Measurements from ENCODE around the gene CADPS2.
"Not testable (repeated sequence)": the region's sequence is repeated elsewhere in the genome, so short reads cannot be mapped to it uniquely, and the experiment has no call there.

Gene CADPS2

DNA sequence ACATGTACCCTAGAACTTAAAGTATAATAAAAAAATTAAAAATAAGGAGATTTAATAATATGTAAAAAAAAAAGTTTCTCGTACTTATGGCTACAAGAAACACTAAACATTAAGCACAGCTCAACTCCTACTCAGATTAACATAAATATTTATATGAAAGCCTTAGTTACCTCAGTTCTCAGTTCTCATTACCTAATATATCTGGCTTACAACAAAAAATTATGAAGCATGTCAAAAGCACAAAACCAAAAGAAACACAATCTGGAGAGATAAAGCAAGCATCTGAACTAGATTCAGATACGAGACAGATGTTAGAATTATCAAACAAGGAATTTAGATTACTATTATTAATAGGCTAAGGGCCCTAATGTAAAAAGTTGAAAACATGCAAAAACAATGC is 227.4 kb downstream of the CADPS2 start:
- no peak for DNase-seq

DNA sequence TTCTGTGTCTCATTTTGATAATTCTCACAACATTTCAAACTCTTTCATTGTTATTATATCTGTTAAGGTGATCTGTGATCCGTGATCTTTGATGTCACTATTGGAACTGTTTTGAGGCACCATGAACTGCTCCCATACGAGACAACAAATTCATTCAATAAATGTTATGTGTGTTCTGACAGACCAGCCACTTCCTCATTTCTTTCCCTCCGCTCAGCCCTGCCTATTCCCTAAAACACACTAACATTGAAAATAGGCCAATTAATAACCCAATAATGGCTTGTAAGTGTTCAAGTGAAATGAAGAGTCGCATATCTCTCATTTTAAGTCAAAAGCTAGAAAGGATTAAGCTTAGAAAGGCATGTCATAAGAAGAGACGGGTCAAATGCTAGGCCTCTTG is 232.6 kb downstream of the CADPS2 start:
- DNase-seq: no peak

DNA sequence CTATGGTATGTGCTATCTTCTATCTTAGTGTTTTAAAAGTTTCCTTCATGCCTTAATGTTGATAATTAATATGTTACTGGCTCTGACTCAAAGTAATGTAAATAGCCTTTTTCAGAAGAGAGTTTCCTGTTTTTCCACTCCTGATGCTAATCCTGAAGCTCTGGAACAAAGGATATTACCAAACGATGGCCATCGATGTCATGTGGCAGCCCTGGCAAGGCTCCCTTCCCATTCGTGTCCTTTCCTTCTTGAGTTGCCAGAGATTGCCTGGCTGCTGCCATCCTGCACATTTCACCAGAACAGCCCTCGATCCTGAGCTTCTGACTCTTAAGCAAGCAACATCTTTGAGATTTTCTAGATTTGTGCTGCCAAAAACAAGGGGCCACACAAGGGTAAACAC is 233.4 kb downstream of the CADPS2 start:
- no peak for DNase-seq

DNA sequence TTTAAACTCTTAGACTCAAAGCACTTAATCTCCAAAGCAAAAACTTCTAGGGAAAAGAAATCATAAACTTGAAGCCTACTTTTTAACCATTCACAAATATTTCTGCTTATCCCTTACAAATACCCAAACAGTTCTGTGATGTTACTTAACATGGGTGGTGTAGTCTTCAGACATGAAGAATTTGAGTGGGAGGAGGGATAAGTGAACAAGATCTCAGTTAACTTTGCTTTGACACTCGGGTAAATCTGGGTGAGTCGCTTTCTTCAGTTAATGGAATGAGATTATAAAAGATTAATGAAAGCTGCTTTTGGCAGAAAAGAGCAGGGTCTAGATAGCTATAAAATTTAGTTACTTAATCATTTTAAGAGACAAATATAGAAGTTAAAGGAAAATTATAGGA is 234.8 kb downstream of the CADPS2 start:
- no peak for DNase-seq

DNA sequence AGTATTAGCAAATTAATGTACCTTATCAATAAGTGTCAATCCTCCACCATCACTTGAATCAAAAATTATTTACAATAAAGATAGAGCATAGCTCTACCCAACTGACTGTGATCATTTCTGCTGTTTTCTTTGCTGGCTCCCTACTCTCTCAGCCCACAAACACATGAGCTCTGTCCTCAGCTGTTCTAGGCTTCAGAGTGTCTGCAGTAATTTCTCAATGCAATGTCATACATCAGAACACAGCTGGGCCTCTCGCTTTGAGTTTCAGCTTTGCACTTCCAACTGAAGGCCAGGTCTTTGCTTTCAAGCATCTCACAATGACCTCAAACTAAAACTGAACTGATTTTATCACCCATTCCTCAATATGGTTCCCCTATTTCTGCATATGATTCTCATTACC is 243.0 kb downstream of the CADPS2 start:
- DNase-seq: no peak

DNA sequence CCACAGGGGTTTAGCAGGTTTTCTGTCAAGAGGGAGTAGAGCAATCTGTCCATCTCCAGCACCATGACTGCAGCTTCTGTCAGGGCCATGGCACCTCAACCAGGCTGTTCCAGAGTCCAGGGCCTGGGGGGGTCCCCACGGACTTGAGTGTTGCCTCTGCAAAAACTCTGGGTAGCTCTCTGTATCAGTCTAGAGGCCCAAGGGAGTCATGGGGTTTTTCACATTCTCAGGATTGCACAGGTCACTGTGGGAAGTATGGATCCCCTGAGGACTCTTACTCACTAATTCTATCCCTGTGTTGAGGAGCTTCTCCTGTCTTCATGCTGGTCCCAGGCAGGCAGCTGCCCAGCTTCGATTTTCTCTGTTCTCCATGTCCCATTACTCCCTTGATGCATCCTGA is 247.8 kb downstream of the CADPS2 start:
- no peak for DNase-seq

DNA sequence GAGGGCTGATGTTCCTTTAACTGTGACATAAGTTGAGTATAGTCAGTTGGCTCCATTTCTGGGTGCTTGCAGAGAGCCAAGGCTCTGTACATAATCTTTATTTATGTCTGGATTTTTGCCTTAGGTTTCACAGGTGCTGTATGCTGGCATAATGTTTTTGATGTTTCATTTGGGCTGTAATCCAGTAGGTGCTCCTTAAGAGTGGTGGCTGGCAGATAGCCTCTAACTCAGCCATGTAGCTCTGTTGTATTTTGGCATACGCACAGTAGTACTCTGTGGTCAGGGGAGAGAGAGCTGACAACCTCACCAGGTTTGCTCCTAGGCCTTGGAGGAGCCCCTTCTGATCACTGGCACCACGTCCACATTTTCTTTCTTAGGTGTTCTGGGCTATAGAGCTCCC is 248.5 kb downstream of the CADPS2 start:
- no peak for DNase-seq

DNA sequence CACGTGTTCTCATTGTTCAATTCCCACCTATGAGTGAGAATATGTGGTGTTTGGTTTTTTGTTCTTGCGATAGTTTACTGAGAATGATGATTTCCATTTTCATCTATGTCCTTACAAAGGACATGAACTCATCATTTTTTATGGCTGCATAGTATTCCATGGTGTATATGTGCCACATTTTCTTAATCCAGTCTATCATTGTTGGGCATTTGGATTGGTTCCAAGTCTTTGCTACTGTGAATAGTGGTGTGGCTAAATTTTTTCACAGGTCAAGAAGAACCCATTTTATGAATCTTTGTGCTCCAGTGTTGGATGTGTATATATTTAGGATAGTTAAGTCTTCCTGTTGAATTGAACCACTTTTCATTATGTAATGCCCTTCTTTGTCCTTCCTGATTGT is 250.8 kb downstream of the CADPS2 start:
- not testable (repeated sequence) for DNase-seq

DNA sequence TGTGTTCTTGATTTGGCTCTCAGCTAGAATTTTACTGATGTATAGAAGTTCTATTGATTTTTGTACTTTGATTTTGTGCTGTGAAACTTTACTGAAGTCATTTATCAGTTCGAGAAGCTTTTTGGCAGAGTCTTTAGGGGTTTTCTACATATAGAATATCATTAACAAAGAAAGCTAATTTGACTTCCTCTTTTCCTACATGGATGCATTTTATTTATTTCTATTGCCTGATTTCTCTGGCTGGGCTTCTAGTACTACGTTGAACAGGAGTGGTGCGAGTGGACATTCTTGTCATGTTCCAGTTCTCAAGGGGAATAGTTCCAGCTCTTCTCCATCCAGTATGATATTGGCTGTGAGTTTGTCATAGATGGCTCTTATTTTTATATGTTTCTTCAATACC is 252.8 kb downstream of the CADPS2 start:
- DNase-seq: no peak

DNA sequence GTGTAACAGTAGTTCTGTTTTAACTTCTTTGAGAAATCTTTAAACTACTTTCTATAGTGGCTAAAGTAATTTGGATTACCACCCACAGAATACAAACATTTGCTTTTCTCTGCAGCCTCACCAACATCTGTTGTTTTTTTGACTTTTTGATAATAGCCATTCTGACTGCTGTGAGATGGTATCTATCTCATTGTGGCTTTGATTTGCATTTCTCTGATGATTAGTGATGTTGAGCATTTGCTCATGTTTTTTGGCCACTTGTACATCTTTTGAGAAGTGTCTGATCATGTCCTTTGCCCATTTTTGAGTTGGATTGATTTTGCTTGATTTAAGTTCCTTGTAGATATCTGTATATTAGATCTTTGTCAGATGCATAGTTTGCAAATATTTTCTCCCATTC is 254.0 kb downstream of the CADPS2 start:
- no peak for DNase-seq

DNA sequence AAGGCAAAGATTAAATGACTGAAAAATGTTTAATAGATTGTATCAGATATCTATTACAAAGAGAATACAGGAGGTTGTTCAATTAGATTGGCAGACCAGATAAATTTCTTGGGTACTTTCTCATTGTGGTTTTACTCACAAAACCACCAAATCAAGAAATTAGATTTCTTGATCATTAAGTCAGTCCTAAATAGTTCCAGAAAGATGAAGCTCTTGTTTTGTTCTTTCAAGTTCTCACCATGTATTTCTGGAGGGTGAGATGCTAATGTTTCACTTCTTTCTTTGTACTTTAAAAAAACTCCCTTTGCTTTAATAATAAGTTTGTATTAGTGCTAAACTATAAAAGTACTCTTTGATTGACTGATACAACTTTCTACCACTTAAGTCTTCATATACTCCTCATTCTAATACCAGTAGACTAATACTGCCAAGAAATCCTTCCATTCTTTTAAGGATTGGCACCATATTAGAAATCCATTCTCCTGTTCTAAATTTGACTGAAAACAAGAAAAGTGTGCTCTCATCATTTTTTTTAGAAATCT is 256.8 kb downstream of the CADPS2 start:
- no peak for DNase-seq

DNA sequence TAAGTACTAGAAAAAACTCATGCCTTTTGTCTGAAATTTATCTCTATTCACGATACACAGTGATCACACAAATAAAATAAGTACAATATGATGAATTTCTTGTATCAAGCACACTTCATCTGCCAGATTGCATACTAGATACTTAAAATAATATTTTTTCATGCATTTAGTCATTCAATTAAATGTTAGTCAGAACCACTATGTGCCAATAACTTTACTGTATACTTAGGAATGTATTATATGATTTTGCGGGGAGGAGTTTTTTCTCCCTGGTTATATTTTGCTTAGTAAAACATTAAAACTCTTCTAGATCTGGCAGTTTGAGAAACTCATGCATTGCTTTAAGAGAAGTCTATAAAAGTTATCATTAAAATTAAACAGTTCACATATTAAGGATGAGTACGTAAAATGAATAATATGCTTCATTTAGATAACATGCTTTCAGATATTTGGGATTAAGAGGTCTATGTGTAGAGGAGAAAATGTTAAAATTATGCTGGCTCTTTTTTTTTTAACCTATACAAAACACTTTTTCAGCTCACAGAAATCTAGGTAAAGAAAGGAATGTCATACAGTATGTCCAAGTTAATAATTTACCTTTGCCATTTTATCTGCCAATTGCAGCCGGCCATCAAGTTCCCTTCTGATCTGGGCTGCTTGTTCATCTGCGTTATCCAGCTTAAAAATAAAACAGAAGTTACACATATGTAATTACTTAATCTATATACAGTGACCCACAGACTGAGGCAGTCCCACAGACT is 257.4 kb downstream of the CADPS2 start:
- peak; percentile 2 for DNase-seq

DNA sequence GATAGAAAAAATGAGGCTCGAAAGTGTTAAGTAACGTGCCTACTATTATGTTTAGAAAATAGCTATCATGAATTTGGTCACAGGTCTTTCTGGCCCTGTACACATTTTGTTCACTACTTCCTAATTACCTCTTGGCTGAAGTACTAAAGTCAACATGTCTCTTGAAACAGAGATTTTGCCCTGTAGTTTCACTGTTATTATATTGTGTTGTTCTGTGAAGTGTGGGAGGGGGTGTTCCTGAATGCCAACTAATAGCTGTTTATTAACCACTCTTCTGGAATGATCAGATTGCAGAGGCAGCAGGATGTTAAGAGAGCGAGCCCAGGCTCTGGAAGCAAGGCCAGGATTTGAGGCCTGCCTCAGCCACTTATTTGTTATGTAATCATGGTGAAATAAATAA is 259.5 kb downstream of the CADPS2 start:
- DNase-seq: no peak

DNA sequence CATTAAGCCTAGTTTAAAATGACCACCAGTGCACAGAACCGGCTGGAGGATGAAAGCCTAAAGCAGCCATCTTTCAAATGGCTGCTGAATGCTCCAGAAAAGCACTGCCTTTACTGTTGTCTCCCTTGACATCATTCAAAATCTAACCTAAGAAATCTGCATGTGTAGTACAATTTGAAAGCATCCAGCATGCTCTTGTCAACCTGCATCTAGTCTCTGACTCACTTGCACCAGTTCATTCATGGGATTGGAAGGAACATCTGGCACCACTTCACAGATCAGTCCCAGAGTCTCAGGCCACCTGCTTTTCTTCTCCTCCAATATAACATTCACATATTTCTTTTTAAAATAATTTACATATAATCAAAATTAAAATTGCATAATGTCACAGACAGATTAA is 263.6 kb downstream of the CADPS2 start:
- DNase-seq: no peak

DNA sequence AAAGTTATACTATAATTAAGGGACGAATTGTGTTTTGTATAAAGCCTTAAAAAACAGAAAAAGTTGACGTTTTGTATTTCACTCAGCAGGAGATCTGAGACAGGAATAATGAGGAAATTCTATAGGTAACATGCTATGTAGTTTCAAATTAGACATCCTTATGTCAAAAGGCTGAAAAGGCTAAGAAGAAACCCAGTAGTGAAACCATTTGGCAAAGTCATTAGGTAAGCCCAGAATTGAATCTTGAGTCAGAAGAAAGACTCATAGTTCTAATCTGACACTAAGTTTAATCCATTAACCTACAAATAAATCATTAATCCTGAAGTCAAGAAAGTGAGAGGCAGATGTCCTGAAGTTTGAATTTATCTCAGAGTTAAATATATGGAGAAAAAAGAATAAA is 266.6 kb downstream of the CADPS2 start:
- no peak for DNase-seq

DNA sequence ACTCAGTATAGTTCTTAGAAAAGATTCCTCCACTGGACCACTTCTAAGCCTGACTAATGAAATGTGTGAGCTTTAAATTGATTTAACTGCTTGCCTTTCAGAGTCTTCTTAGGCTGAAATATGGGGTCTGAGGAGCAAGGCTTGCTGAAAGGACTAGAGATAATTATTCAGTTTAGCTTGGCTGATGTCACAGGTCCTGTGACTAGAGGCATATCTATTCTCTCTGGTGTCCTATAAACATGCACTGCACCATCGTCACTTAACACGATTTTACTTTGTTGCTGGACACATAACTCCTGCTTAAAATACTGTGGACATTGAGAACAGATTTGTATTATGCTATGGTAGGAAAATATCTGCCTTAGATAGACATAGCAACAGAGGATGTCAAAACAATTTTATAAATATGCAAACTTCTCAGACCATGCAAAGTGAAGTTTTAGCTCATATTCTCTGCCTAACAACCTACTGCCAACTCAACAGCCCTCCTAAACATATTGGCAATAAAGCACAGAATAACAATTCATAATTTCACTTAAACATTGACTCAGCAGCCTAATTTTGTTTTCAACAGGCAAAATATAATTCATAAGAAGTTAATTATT is 267.6 kb downstream of the CADPS2 start:
- DNase-seq: no peak

DNA sequence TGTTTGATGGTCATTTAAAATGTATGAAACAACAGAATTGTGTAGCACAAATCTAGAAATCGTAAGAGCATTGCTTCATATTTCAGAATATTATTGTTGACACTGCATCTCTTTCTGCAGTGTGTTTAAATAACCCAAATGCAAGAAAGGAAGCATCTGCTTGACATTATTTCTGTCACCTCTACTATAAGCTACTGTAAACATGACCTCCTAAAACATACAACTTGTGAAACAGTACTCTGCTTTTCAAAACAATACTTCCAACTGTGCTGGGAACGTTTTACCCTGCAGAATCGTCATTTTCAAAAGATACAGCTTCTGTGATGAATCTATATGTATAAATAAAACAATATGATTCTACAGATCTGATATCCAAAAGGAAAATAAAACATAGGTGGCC is 269.3 kb downstream of the CADPS2 start:
- DNase-seq: no peak

DNA sequence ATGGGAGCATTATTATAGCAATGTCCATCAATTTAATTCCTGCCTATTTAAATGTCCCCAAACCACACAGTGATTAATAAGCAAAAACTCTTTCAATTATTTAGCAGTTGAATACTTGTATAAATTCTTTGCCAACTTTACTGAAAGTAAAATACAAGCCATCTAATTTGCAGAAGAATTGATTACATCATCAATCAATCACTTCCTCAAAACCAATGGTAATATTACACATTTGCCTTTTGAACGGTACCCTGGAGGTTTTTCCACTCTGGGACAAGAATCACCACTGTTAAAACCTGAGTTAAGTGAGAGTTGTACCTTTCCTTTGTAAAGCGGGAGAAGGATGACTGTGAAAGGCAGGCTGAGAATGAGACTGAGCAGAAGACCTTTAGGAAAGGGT is 280.3 kb downstream of the CADPS2 start:
- DNase-seq: no peak

DNA sequence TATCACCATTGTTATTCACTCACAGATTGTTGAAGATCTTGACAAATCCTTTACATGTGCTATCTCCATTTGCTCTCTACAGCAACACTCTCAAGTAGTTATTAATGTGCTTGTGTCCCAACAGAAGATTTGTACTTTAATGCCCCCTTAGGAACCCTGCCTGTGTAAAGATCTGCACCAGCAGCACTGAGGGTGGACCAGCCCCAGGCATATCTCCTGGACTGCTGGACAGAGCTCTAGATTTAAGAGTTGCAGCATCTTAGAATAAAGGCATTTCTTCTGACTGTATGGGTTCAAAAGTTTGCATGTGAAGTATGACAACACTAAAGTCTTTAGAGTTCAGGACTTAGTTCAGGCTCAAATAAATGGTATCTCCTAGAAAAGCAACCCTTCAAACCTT is 282.0 kb downstream of the CADPS2 start:
- DNase-seq: no peak

DNA sequence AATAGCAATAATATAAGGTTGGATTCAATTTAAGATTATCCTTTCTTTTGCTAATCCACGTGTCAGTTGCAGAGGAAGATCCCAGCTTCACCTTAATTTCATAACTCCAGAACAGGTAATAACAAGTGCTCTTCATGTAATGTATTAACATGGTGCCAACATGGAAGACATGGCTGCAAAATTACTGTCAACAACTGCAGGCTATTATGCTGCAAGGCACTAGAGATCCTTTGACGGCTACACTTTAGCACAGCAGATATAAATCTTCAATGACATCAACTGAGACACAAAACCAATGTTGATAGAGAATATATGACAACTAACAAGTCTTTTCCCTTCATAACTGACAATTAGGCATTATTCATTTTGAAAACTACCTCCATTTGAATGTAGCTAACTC is 283.5 kb downstream of the CADPS2 start:
- no peak for DNase-seq

DNA sequence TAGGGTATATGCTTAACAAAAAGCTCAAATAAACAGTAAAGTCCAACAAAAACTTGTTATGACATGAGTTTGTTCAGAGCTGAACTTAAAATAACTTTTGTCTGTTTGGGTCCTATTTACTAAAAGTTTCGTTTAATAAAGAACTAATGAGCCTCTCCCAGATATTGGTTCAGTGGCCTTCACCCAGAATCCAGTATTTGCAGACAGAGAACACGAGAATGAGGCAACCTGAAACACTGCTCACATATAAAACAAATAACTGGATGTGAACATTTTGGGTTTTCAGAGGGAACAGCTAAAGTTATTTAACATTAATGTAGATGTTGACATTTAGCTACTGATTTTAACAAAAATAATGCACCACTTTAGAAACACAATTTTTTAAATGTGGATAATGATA is 285.6 kb downstream of the CADPS2 start:
- DNase-seq: no peak

DNA sequence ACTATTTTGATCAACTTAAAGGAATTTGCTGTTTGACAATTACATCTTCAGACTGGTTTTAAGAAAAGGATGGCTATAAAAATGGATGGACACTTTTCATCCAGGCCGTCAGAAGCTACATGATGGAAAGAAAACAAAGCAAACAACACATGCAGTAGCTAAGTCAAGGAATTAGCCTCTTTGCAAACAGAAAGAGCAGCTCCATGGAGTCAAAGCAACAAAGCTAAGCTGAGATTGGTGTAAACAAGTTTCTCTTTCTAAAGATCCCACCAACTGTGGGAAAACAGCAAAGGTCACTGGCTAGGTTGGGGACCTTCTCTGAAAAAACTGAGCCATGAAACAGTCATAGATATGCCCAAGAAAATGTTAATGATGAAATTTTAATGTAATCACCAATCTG is 286.2 kb downstream of the CADPS2 start:
- no peak for DNase-seq

DNA sequence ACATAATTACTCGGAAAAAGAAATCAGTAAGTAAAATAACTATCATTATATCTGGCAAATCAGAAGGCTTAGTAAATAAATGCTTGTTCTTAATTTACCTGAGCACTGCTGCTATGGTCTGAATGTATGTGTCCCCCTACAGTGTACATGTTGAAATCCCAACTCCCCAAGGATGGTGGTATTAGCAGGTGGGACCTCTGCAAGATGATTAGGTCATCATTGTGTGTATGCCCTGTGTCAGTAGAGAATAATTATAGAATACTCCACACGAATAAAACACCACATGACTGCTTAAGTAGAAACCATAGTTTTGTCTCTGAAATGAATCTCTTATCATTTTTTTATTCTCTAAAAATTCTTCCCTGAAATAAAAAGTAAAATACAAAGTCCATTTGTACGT is 289.0 kb downstream of the CADPS2 start:
- no peak for DNase-seq

DNA sequence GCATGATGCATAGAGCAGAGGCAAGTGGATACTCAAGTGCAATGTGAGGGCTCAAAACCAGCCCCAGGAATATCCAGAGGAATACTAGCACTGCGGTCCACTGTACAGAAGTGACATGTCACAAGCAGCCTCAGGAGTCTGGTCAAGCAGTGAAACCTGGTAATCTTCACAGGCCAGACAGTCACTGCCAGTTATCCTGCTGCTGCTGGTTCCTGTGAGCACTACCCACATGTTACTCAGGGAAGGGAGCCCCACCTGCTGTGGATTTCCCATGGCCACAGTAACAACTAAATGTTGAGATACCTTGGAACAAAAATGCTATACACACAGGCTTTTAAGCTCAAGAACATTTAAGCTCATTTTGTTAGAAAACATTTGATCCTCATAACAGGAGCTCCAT is 290.4 kb downstream of the CADPS2 start:
- DNase-seq: no peak

DNA sequence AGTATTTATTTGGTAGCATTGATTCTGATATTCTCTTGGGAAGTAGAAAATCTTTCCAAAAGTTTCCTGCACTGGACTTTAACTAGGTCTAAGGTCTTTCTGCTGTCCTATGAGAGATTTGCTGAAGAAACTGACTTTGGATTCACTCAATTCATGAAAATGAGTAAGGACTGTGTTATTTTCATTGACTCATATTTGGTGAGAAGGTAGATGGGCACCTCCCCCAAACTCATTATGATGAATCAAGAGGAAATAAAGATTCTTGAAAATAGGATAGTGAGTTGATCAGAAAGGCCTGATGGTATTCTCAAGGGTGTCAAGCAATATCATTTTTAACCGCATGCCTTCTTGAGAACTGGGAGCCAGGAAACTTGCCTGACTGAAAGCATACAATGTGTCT is 297.6 kb downstream of the CADPS2 start:
- peak; percentile 22 for DNase-seq
